CD4-positive, alpha-beta T cell treated with Interleukin-17A for 1 hour (primary cell): ENCODE measurements around the gene SMC6.

Experiments used
- DNase-seq: peaks from one replicate; pipeline ENCODE4 v3.0.0-alpha.2; 2020

Gene SMC6

DNA sequence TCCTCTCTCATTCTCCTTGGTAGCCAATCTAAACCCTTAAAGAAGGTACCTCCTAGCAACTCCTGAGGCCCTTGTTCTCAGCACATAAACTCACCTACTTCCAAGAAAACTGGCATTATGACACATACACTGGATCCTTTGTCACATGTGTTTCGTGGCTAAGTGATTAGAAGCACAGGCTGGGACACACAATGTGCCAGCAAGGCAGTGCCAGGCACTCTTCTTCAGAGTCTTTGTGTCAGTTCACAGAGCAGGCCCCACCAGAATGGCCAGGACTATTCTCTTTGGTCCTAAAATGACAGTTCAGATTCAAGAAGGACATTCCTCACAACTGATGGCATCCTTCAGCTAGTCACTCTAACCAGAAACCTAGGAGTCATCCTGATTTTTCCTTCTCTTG is 40.3 kb downstream of the SMC6 start:
- no peak for DNase-seq

DNA sequence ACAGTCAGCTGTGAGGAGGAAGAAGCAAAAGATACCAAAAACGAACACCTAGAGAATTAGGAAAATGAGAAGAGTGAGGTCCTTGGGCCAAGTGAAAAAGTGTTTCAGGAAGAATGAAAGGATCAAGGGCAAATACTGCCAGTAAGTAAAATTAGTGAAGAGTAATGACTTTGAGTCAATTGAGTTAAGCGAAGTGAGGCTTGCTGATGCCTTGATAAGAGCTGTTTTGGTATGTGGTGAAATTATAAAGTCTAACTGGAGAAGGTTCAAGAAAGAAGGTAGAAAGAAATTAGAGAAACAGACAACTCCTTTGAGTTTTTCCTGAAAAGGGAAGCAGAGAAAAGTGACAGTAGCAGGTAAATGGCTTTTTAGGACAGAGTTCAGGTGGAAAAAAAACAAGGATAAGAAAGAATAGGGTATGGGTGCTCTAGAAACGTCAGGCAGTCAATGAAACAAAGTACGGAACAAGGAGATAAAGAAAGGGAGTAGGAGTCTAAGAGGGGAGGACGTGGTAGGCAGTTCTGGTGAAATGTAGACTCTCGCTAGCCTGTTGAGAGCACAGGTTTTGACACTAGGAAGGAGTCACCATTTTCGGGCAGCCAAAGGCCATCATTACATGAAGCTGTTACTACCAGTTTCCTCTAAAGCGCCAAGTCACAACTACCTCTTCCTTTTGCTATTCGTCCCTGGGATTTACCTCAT is 42.9 kb downstream of the SMC6 start:
- DNase-seq: no peak

- no peak for DNase-seq
Observed at GRCh38 chr2:17709897-17710296, 43.7 kb downstream of the SMC6 start.

DNA sequence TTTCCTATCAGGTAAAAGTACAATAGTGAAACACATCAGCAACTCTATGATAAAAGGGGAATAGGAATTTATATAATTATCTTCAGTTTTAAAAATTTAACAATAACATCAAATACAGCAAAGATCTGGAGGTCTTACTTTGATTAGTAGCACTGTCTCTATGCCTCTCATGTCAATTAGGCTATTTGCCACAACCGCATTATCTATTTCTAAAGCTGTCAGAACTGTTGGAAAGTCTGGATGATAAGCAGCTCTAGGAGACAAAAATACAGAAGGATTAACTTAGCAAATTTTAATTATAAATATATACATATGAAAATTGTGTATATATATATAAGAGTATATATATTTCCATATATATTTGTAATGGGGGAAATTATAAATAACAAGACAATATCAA is 45.1 kb downstream of the SMC6 start:
- no peak for DNase-seq

- no peak for DNase-seq
Observed at GRCh38 chr2:17706845-17707244, 46.8 kb downstream of the SMC6 start.

DNA sequence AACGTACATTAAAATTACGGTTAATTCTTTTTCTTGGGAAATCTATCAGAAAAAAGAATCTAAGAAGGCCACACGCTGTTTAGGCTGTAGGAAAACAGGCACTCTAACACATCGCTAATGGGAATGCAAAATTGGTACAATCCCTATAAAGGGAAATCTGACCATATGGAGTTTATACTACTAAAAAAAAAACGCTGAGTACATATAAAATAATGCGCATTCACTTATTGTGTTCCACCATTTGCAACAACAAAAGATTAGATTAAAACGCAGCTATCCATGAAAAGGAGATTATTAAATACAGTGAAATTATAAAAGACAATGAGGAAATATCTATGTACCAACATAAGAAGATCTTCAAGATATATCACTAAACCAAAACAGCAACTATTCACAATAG is 62.8 kb downstream of the SMC6 start:
- DNase-seq: no peak

- no peak for DNase-seq
Observed at GRCh38 chr2:17689010-17689409, 64.6 kb downstream of the SMC6 start.

DNA sequence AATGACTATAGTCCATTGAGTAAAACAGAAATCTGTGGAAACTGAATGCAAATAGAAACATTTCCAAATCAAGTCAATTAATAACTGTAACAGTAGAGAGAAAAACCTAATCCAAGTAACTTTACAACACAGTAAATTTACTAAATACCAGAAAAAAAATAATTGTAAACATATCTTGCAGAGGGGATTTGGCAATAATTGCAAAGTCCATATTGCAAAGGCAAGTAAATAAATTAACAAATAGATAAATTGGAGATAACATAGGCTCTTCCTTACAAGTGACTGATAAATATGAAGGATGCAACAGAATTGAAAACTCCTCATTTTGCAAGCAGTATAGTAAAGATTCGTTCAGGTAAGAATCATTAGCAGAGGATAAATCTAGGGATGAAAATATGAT is 65.0 kb downstream of the SMC6 start:
- no peak for DNase-seq

GRCh38 chr2:17683981-17684380 is 69.6 kb downstream of the SMC6 start:
- no peak for DNase-seq

GRCh38 chr2:17682098-17682857 is 71.3 kb downstream of the SMC6 start:
- no peak for DNase-seq

- no peak for DNase-seq
Observed at GRCh38 chr2:17680119-17680518, 73.5 kb downstream of the SMC6 start.

- DNase-seq: no peak
Observed at GRCh38 chr2:17674817-17675216, 78.8 kb downstream of the SMC6 start.

GRCh38 chr2:17672583-17673317 is 80.9 kb downstream of the SMC6 start:
- DNase-seq: no peak

DNA sequence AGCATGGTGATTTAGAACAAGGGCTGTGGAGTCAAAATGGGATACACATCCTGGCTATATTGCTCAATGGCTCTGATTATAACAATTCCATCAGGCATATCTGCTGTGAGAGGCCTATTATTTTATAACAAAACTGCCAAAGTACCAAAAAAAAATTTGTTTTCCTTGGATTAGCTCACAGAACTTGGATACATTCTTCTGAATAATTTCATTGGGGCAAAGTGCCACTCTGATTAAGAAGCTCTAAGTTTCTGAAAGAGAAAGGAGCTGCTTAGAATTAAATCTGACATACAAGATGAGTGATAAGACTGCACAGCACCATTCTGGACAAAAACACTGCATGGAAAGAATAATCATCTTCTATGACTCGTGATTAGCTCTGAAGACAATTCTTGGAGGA is 85.7 kb downstream of the SMC6 start:
- DNase-seq: no peak

DNA sequence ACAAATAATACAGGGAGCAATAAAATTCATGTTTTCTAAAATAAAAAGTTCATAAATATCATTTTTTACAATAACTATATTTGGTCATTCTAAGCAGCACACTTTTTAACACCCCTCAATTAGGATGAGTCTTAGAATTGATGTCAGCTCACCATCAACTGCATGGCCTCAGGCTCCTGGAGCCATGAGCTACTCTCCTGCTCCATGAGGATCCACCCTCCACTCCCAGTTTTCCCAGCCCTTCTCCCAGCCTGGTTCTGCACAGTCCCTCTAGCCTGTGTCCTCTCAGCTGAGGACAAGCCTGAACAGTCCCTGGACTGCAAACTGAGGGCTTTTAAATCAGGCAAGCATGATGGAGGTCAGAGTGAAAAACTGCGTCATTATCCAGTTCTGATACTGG is 89.1 kb downstream of the SMC6 start:
- no peak for DNase-seq

DNA sequence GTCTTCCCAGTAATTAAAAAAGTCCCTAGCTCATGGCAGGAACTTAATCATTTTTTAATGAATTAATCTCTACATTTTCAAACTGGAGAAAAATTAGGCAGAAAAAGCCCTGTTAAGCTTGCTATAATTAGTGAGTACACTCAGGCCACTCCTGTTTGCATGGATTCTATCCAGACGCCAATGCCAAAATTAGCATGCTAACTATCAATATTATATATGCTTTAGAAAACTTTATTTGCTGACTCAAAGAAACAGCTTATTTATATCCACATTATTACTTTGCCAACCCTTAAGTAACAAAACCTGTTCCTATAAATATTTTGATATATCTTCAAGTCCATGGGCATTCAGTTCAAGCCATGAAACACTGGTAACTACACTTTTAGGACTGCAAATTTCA is 90.9 kb downstream of the SMC6 start:
- DNase-seq: no peak

- DNase-seq: no peak
Observed at GRCh38 chr2:17661460-17661859, 92.2 kb downstream of the SMC6 start.

- DNase-seq: no peak
Observed at GRCh38 chr2:17660219-17660618, 93.4 kb downstream of the SMC6 start.

- DNase-seq: no peak
Observed at GRCh38 chr2:17658251-17658843, 95.3 kb downstream of the SMC6 start.

GRCh38 chr2:17657759-17658158 is 95.9 kb downstream of the SMC6 start:
- no peak for DNase-seq

DNA sequence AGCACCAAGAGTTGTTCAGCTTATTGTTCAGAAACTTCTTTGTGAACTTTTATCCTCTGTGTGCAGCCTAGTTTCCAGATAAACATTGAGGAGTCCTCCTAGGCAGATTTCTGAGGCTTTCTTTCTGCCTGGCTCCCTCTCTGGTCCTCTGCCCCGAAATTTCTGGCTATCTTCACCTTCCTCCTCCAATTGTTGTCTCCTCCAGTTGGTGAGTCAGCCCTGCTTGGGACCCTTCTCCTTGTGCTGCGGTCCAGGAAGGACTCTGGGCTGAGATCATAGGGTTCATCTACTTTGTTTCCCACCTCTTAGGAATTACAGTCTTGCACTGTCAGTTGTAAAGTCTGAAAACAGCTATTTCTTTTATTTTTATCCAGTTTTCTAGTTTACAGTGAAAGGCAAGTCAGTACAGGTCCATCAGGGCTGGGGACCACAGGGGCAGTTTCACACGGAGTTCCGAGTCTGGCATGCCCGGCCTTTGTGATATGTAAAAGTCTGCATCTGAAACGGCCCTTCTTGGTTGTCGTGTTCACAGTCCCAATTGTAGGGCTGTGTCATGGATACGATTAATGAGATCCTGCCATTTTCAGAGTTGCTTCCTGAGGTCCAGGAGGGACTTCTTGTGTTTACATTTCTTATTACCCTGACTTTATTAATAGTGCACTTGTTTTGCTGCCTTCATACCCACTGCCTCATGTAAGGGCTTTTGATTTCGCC is 100.8 kb downstream of the SMC6 start:
- DNase-seq: no peak

DNA sequence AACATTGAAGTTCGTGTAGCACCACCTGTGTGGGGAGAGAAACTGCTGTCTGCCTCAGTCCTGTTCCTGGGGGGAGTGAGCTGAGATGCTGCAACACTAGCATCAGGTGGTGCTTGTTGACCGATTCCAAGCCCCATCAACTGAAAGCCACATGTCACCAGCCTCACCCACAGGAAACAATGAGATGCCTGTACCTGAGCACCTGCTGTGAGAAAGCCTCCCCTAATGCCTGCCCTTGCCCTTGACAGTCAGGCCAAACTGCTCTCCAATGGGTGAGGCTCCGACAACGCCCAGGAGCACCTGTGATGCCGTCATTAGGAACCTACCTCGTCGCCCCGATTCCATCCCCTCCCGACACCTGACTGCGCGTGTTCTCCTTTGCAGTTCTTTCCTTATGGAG is 104.6 kb downstream of the SMC6 start:
- DNase-seq: no peak

GRCh38 chr2:17648581-17648980 is 105.0 kb downstream of the SMC6 start:
- no peak for DNase-seq
